CD4-positive, CD25-positive, alpha-beta regulatory T cell (primary cell): ENCODE measurements around the gene ATP5IF1. TPM values are rescaled to one million over a fixed set of nuclear protein-coding genes. Genes with fewer than 3 reads are reported as not detected.

Source experiments
- ATAC-seq, 2 donors: fragments of 150-1000 bp; cut with Tn5 transposase; one replicate each; pipeline ENCODE4 v1.10.0; 2021; ENCODE audit warnings: low read depth in 2 of 2, moderate number of reproducible peaks in 2 of 2, moderate library complexity in 1 of 2
- DNase-seq, 3 donors: peaks; one replicate each; pipeline versions ENCODE4 v3.0.0 to v3.0.0-alpha.2; 2012 to 2022; ENCODE audit warnings: mixed read lengths in 1 of 3
- H3K27ac ChIP-seq: one replicate; pipeline ENCODE4 v1.7.0; 2013; ENCODE audit warnings: mild to moderate bottlenecking, low read length; ENCODE audit not compliant: insufficient read depth, poor library complexity, severe bottlenecking
- H3K27me3 ChIP-seq: one replicate; pipeline ENCODE4 v1.7.0; 2013; ENCODE audit warnings: low read length; ENCODE audit not compliant: control insufficient read depth, insufficient read depth
- H3K36me3 ChIP-seq: one replicate; pipeline ENCODE4 v1.7.0; 2013; ENCODE audit warnings: mild to moderate bottlenecking, low read length, moderate library complexity; ENCODE audit not compliant: control insufficient read depth, insufficient read depth
- H3K4me1 ChIP-seq: 2 replicates; pipeline ENCODE4 v1.7.0; 2013; ENCODE audit warnings: mild to moderate bottlenecking, low read length; ENCODE audit not compliant: insufficient read depth, control insufficient read depth, poor library complexity, severe bottlenecking
- H3K4me3 ChIP-seq: one replicate; pipeline ENCODE4 v1.7.0; 2013; ENCODE audit warnings: low read depth, mild to moderate bottlenecking, low read length, moderate library complexity
- H3K9me3 ChIP-seq, 2 experiments: 1 replicate in 1 of 2; 2 replicates in 1 of 2; pipeline ENCODE4 v1.7.0; 2013; ENCODE audit warnings: low read length in 2 of 2, mild to moderate bottlenecking in 1 of 2, moderate library complexity in 1 of 2; ENCODE audit not compliant: control insufficient read depth in 2 of 2
- H3K27ac Mint-ChIP-seq, 3 donors: one replicate each; pipeline ENCODE4 v1.8.0; 2020 to 2022; ENCODE audit warnings: mild to moderate bottlenecking in 3 of 3, mixed read lengths in 3 of 3, moderate library complexity in 2 of 3
- H3K27me3 Mint-ChIP-seq: one replicate; pipeline ENCODE4 v1.8.0; 2022; ENCODE audit warnings: mild to moderate bottlenecking, mixed read lengths
- H3K36me3 Mint-ChIP-seq: one replicate; pipeline ENCODE4 v1.8.0; 2020; ENCODE audit warnings: mixed read lengths
- H3K4me1 Mint-ChIP-seq, 4 donors: one replicate each; pipeline ENCODE4 v1.8.0; 2020 to 2022; ENCODE audit warnings: mixed read lengths in 4 of 4, mild to moderate bottlenecking in 1 of 4
- H3K4me3 Mint-ChIP-seq, 4 donors: one replicate each; pipeline ENCODE4 v1.8.0; 2020 to 2022; ENCODE audit warnings: mild to moderate bottlenecking in 4 of 4, mixed read lengths in 4 of 4, moderate library complexity in 3 of 4
- H3K9me3 Mint-ChIP-seq, 7 donors: one replicate each; pipeline ENCODE4 v1.8.0; 2020 to 2022; ENCODE audit warnings: mixed read lengths in 7 of 7, mild to moderate bottlenecking in 3 of 7, moderate library complexity in 2 of 7
- polyA plus RNA-seq, 4 donors: library from polyadenylated mRNA; unstranded; fragments of 300-500 nt; fragmentation: Illumina TruSeq; gene quantifications; one replicate each; pipeline ENCODE4 v1.2.3, GENCODE V29; 2021
- total RNA-seq: library from RNA; stranded (reverse); gene quantifications from one replicate; pipeline ENCODE4 v1.2.3, GENCODE V29; 2022

ATP5IF1 gene
- total RNA-seq (96.6 TPM), polyA plus RNA-seq (100 to 1,000 TPM; 467 to 676 (median 604) TPM)

- Mint-ChIP-seq H3K9me3 (no peaks in the 10 kb centered on the region), H3K4me3 (no peak within 1 kb of the TSS), H3K27ac (no peak within 1 kb of the TSS), H3K4me1 (peaks cover 5 to 36% (median 10%) of the 10 kb centered on the region in 4 donors), H3K27me3 (no peaks in the 10 kb centered on the region), H3K36me3 (peaks cover 8% of the 10 kb centered on the region)
- Histone ChIP-seq H3K4me1 (peaks cover 45% of the 10 kb centered on the region), H3K4me3 (peak within 1 kb of the TSS; percentile 84), H3K9me3 (no peaks in the 10 kb centered on the region), H3K27ac (peak within 1 kb of the TSS; percentile 85), H3K36me3 (no peaks in the 10 kb centered on the region), H3K27me3 (no peaks in the 10 kb centered on the region)
- DNase-seq (peak; percentile 94 to 98 (median 96)), ATAC-seq (peak; percentile 98)
These were observed at the start of gene ATP5IF1 for GRCh38 chr1:28235755-28236655. Gene ATP5IF1 (plus strand): TSS chr1:28236124. CDS start chr1:28236184, 60 bp downstream.

- no peaks in the 10 kb centered on the region for H3K4me1 ChIP-seq
- no peak for ATAC-seq
These were observed 45.5 kb upstream of the ATP5IF1 start for GRCh38 chr1:28190337-28190979.

GRCh38 chr1:28190996-28191645 is 44.8 kb upstream of the ATP5IF1 start:
- peaks cover 5% of the 10 kb centered on the region for H3K27me3 Mint-ChIP-seq
- H3K4me3 ChIP-seq: no peak overlapping the region
- no peak overlapping the region for H3K27ac Mint-ChIP-seq
- no peaks in the 10 kb centered on the region for H3K9me3 ChIP-seq
- ATAC-seq (no peak), DNase-seq (no peak)
- peaks cover 0 to 7% (median 1%) of the 10 kb centered on the region in 4 donors for H3K4me1 Mint-ChIP-seq
- peaks cover 11% of the 10 kb centered on the region for H3K36me3 Mint-ChIP-seq
- H3K4me1 ChIP-seq: no peaks in the 10 kb centered on the region
- no peaks in the 10 kb centered on the region for H3K27me3 ChIP-seq
- H3K27ac ChIP-seq: no peak overlapping the region
- no peaks in the 10 kb centered on the region for H3K36me3 ChIP-seq
- no peak overlapping the region for H3K4me3 Mint-ChIP-seq
- no peaks in the 10 kb centered on the region for H3K9me3 Mint-ChIP-seq

More at GRCh38 chr1:28190337-28190979, 45.5 kb upstream of the ATP5IF1 start:
- Mint-ChIP-seq H3K27ac (no peak overlapping the region), H3K9me3 (no peaks in the 10 kb centered on the region), H3K27me3 (peaks cover 5% of the 10 kb centered on the region), H3K4me1 (peaks cover 0 to 7% (median 1%) of the 10 kb centered on the region in 4 donors), H3K4me3 (no peak overlapping the region), H3K36me3 (peaks cover 11% of the 10 kb centered on the region)
- Histone ChIP-seq H3K27me3 (no peaks in the 10 kb centered on the region), H3K4me3 (no peak overlapping the region), H3K9me3 (no peaks in the 10 kb centered on the region), H3K27ac (no peak overlapping the region), H3K36me3 (no peaks in the 10 kb centered on the region)
- no peak for DNase-seq

- Mint-ChIP-seq H3K27me3 (peaks cover 9% of the 10 kb centered on the region), H3K9me3 (peaks cover 0 to 2% (median 0%) of the 10 kb centered on the region in 7 donors), H3K4me3 (no peak overlapping the region), H3K36me3 (peaks cover 20% of the 10 kb centered on the region), H3K27ac (no peak overlapping the region), H3K4me1 (peaks cover 0 to 18% (median 11%) of the 10 kb centered on the region in 4 donors)
- no peak for DNase-seq
- ATAC-seq: no peak
- Histone ChIP-seq H3K27ac (no peak overlapping the region), H3K27me3 (no peaks in the 10 kb centered on the region), H3K36me3 (peaks cover 1% of the 10 kb centered on the region), H3K9me3 (peaks cover 0 to under 1% of the 10 kb centered on the region in 2 experiments), H3K4me1 (peaks cover 9% of the 10 kb centered on the region), H3K4me3 (no peak overlapping the region)
These were observed 42.2 kb upstream of the ATP5IF1 start for GRCh38 chr1:28193701-28194161.

- DNase-seq (no peak), ATAC-seq (no peak)
- Mint-ChIP-seq H3K4me3 (no peak overlapping the region), H3K36me3 (peaks cover 24% of the 10 kb centered on the region), H3K27me3 (peaks cover 9% of the 10 kb centered on the region), H3K27ac (no peak overlapping the region), H3K9me3 (peaks cover 0 to 4% (median 2%) of the 10 kb centered on the region in 7 donors), H3K4me1 (peaks cover 4 to 25% (median 19%) of the 10 kb centered on the region in 4 donors)
- Histone ChIP-seq H3K4me3 (no peak overlapping the region), H3K27me3 (no peaks in the 10 kb centered on the region), H3K4me1 (peaks cover 16% of the 10 kb centered on the region), H3K27ac (no peak overlapping the region), H3K36me3 (peaks cover 5% of the 10 kb centered on the region), H3K9me3 (peaks cover 0 to 2% of the 10 kb centered on the region in 2 experiments)
These were observed 41.4 kb upstream of the ATP5IF1 start for GRCh38 chr1:28194326-28195035.

- DNase-seq (no peak), ATAC-seq (no peak)
- Mint-ChIP-seq H3K27ac (no peak overlapping the region), H3K4me1 (peaks cover 10 to 38% (median 28%) of the 10 kb centered on the region in 4 donors), H3K9me3 (peaks cover 0 to 4% (median 3%) of the 10 kb centered on the region in 7 donors), H3K27me3 (peaks cover 9% of the 10 kb centered on the region), H3K36me3 (peaks cover 31% of the 10 kb centered on the region), H3K4me3 (no peak overlapping the region)
- peaks cover 0 to 2% of the 10 kb centered on the region in 2 experiments for H3K9me3 ChIP-seq
- peaks cover 28% of the 10 kb centered on the region for H3K4me1 ChIP-seq
- H3K27ac ChIP-seq: no peak overlapping the region
- H3K27me3 ChIP-seq: no peaks in the 10 kb centered on the region
- no peak overlapping the region for H3K4me3 ChIP-seq
- peaks cover 10% of the 10 kb centered on the region for H3K36me3 ChIP-seq
These were observed 40.1 kb upstream of the ATP5IF1 start for GRCh38 chr1:28195780-28196179.

GRCh38 chr1:28196330-28196729 is 39.6 kb upstream of the ATP5IF1 start:
- H3K36me3 ChIP-seq: peaks cover 14% of the 10 kb centered on the region
- no peak overlapping the region for H3K27ac ChIP-seq
- ATAC-seq (no peak), DNase-seq (no peak)
- Mint-ChIP-seq H3K27me3 (peaks cover 5% of the 10 kb centered on the region), H3K36me3 (peaks cover 34% of the 10 kb centered on the region), H3K4me1 (peaks cover 10 to 43% (median 34%) of the 10 kb centered on the region in 4 donors), H3K27ac (no peak overlapping the region), H3K9me3 (peaks cover 0 to 4% (median 3%) of the 10 kb centered on the region in 7 donors), H3K4me3 (no peak overlapping the region)
- H3K9me3 ChIP-seq: peaks cover 0 to 2% of the 10 kb centered on the region in 2 experiments
- peaks cover 33% of the 10 kb centered on the region for H3K4me1 ChIP-seq
- no peak overlapping the region for H3K4me3 ChIP-seq
- H3K27me3 ChIP-seq: no peaks in the 10 kb centered on the region
